ENCODE data around the gene SRP14. TPM values are rescaled to one million over a fixed set of nuclear protein-coding genes. Genes with fewer than 3 reads are reported as not detected.

SRP14 gene
- total RNA-seq, 1 experiment from 2014 or later: 168 TPM

DNA sequence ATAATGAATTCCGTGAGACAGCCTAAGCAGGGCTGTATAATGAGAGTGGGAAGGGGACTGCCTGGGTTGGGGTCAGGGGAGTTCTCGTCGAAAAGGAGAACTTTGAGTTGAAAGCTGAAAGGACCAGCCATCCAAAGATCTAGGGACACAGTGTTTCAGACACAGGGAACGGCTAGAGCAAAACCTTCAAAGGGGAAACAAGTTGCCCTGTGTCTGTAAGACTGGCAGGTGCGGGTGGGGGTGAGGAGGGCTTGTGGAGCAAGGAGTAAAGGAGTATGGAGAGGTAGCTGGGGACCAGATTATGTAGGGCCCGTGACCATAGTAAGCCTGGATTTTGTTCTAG lies 1.3 kb upstream of the SRP14 start:
- DNase-seq (ENCODE audit: low read depth, low spot score) (no peak), ATAC-seq (no peak)
- intact Hi-C loops (cut with micrococcal nuclease): loop anchor here (10.0 kb wide), 1 partner anchor 125 kb away; the partner anchor contains the start of gene BUB1B
- ChIA-PET RAD21 (ENCODE audit: low non-redundant PET in 1 of 2, low total read pairs in 2 of 2, uncharacterized antibody in 2 of 2, unreplicated experiment in 2 of 2) (interaction anchor here in 1 of 2 experiments (1.0 kb wide), 1 partner anchor 235 kb away, joined by 3 read pairs; no protein-coding TSS in a partner anchor), CTCF (interaction anchor here (1.2 to 1.9 kb wide), 2 partner anchors 9 to 235 kb away, joined by 5 to 6 read pairs; no protein-coding TSS in a partner anchor), POLR2A (no interaction called here)
- no TSS peak for BruUV-seq (replicated peaks)
- Histone ChIP-seq H3K79me2 (ENCODE audit: insufficient read depth, low read length) (peaks cover 37% of the 10 kb centered on the region), H4K20me1 (ENCODE audit: insufficient read depth) (no peaks in the 10 kb centered on the region), H3K4me3 (replicated peaks in 1 of 2; ENCODE audit: low read depth in 1 of 2, low read length in 2 of 2) (peak overlapping the region; percentile 78 to 96), H2AFZ (ENCODE audit: low read depth, low read length, poor library complexity, severe bottlenecking) (no peak overlapping the region), H3K27ac (ENCODE audit: low read depth, low read length) (no peak overlapping the region), H3K4me1 (ENCODE audit: control insufficient read depth in 1 of 2, insufficient read depth in 2 of 2, low read length in 2 of 2) (peaks cover 12 to 25% of the 10 kb centered on the region in 2 experiments), H3K9ac (ENCODE audit: low read length) (peak overlapping the region; percentile 85), H3K36me3 (ENCODE audit: control insufficient read depth in 1 of 2, insufficient read depth in 2 of 2, low read length in 2 of 2) (peaks cover 15 to 16% of the 10 kb centered on the region in 2 experiments), H3K9me2 (ENCODE audit: insufficient read depth) (no peaks in the 10 kb centered on the region), H3K27me3 (ENCODE audit: insufficient read depth, low read length) (no peaks in the 10 kb centered on the region), H3K4me2 (ENCODE audit: low read length) (peak overlapping the region; percentile 85), H3K9me3 (ENCODE audit: control insufficient read depth in 1 of 2, insufficient read depth in 1 of 2, low read depth in 1 of 2, low read length in 2 of 2) (no peaks in the 10 kb centered on the region)
- TF ChIP-seq CTCF (IDR thresholded peaks at IDR 0.05 in 2 of 3, conservative IDR thresholded peaks at IDR 0.05 in 1 of 3; ENCODE audit: borderline replicate concordance in 1 of 3, insufficient read depth in 1 of 3, low read depth in 2 of 3, low read length in 2 of 3) (no peak), ZFX (IDR thresholded peaks at IDR 0.05) (no peak), SP1 (IDR thresholded peaks at IDR 0.05; ENCODE audit: low read depth) (no peak), EZH2phosphoT487 (IDR thresholded peaks at IDR 0.05; ENCODE audit: borderline replicate concordance) (no peak), POLR2AphosphoS5 (IDR thresholded peaks at IDR 0.05; ENCODE audit: low read depth, low read length) (no peak)
- TF ChIP-seq, protein P1, sequence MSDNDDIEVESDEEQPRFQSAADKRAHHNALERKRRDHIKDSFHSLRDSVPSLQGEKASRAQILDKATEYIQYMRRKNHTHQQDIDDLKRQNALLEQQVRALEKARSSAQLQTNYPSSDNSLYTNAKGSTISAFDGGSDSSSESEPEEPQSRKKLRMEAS (IDR thresholded peaks at IDR 0.05): no peak

- Histone ChIP-seq H2AFZ (ENCODE audit: low read depth, low read length, poor library complexity, severe bottlenecking) (no peak overlapping the region), H3K27me3 (ENCODE audit: insufficient read depth, low read length) (no peaks in the 10 kb centered on the region), H3K4me2 (ENCODE audit: low read length) (peak overlapping the region; percentile 85), H3K9ac (ENCODE audit: low read length) (peak overlapping the region; percentile 85), H3K27ac (ENCODE audit: low read depth, low read length) (peak overlapping the region; percentile 80), H3K4me1 (ENCODE audit: control insufficient read depth in 1 of 2, insufficient read depth in 2 of 2, low read length in 2 of 2) (peaks cover 7 to 16% of the 10 kb centered on the region in 2 experiments; a peak in 3 of 4 replicates), H3K9me3 (ENCODE audit: control insufficient read depth in 1 of 2, insufficient read depth in 1 of 2, low read depth in 1 of 2, low read length in 2 of 2) (no peaks in the 10 kb centered on the region), H3K9me2 (ENCODE audit: insufficient read depth) (no peaks in the 10 kb centered on the region), H3K36me3 (ENCODE audit: control insufficient read depth in 1 of 2, insufficient read depth in 2 of 2, low read length in 2 of 2) (peaks cover 30 to 31% of the 10 kb centered on the region in 2 experiments), H4K20me1 (ENCODE audit: insufficient read depth) (no peaks in the 10 kb centered on the region), H3K4me3 (replicated peaks in 1 of 2; ENCODE audit: low read depth in 1 of 2, low read length in 2 of 2) (peak overlapping the region; percentile 78 to 96), H3K79me2 (ENCODE audit: insufficient read depth, low read length) (peaks cover 37% of the 10 kb centered on the region)
- no peak for ATAC-seq
- no peak for DNase-seq (ENCODE audit: low read depth, low spot score)
- ChIA-PET RAD21 (ENCODE audit: low non-redundant PET in 1 of 2, low total read pairs in 2 of 2, uncharacterized antibody in 2 of 2, unreplicated experiment in 2 of 2) (no interaction called here), POLR2A (no interaction called here), CTCF (no interaction called here)
- BruUV-seq (replicated peaks): no TSS peak
- TF ChIP-seq, protein P2, sequence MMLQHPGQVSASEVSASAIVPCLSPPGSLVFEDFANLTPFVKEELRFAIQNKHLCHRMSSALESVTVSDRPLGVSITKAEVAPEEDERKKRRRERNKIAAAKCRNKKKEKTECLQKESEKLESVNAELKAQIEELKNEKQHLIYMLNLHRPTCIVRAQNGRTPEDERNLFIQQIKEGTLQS (IDR thresholded peaks at IDR 0.05): no peak
- TF ChIP-seq ZFX (IDR thresholded peaks at IDR 0.05) (no peak), SRF (IDR thresholded peaks at IDR 0.05; ENCODE audit: low read depth) (no peak), YY1 (IDR thresholded peaks at IDR 0.05; ENCODE audit: extremely low read depth, insufficient replicate concordance, low read depth, low read length) (no peak), RAD21 (IDR thresholded peaks at IDR 0.05; ENCODE audit: low read depth) (no peak), CTCF (IDR thresholded peaks at IDR 0.05 in 2 of 3, conservative IDR thresholded peaks at IDR 0.05 in 1 of 3; ENCODE audit: borderline replicate concordance in 1 of 3, insufficient read depth in 1 of 3, low read depth in 2 of 3, low read length in 2 of 3) (no peak), CBX3 (IDR thresholded peaks at IDR 0.05; ENCODE audit: low read depth) (no peak), POLR2A (IDR thresholded peaks at IDR 0.05; ENCODE audit: borderline replicate concordance, extremely low read depth, insufficient read depth, insufficient read length) (no peak), EZH2phosphoT487 (IDR thresholded peaks at IDR 0.05; ENCODE audit: borderline replicate concordance) (no peak), SIN3A (IDR thresholded peaks at IDR 0.05; ENCODE audit: low read depth) (no peak), JUND (IDR thresholded peaks at IDR 0.05) (no peak)
- TF ChIP-seq, protein P1 (IDR thresholded peaks at IDR 0.05): no peak
- intact Hi-C loops (cut with micrococcal nuclease): no loop called here
These were observed 725 bp downstream of the SRP14 start for GRCh38 chr15:40038275-40038637.
